ENCODE data around the gene TFB1M.
A peak's percentile ranks its signal among the peaks of the same experiment; 100 is the strongest.
"Not testable (repeated sequence)": the region's sequence is repeated elsewhere in the genome, so short reads cannot be mapped to it uniquely, and the experiment has no call there.

TFB1M gene

GRCh38 chr6:155297669-155298068, 16.6 kb downstream of the TFB1M start:
- DNase-seq = no peak

- no peak for DNase-seq
These were observed 21.6 kb downstream of the TFB1M start for GRCh38 chr6:155292711-155293110.

GRCh38 chr6:155291291-155291690, 23.0 kb downstream of the TFB1M start:
- DNase-seq = no peak

GRCh38 chr6:155290491-155290890, 23.8 kb downstream of the TFB1M start:
- no peak for DNase-seq

- no peak for DNase-seq
These were observed 26.5 kb downstream of the TFB1M start for GRCh38 chr6:155287762-155288161.

- DNase-seq = no peak
These were observed 29.5 kb downstream of the TFB1M start for GRCh38 chr6:155284775-155285174.

- no peak for DNase-seq
These were observed 35.8 kb downstream of the TFB1M start for GRCh38 chr6:155278319-155279049.

- no peak for DNase-seq
These were observed 37.6 kb downstream of the TFB1M start for GRCh38 chr6:155276638-155277037.

GRCh38 chr6:155275808-155276480, 38.3 kb downstream of the TFB1M start:
- DNase-seq = no peak

- DNase-seq = no peak
These were observed 39.8 kb downstream of the TFB1M start for GRCh38 chr6:155274533-155274932.

GRCh38 chr6:155274106-155274505, 40.2 kb downstream of the TFB1M start:
- no peak for DNase-seq

- DNase-seq = no peak
These were observed 40.9 kb downstream of the TFB1M start for GRCh38 chr6:155273431-155273830.

- no peak for DNase-seq
These were observed 41.7 kb downstream of the TFB1M start for GRCh38 chr6:155272353-155273232.

GRCh38 chr6:155271145-155271544, 43.1 kb downstream of the TFB1M start:
- DNase-seq = no peak

- DNase-seq = peak; percentile 26
These were observed 43.7 kb downstream of the TFB1M start for GRCh38 chr6:155270561-155271091.

- no peak for DNase-seq
These were observed 44.5 kb downstream of the TFB1M start for GRCh38 chr6:155269765-155270164.

GRCh38 chr6:155268088-155268867, 46.0 kb downstream of the TFB1M start:
- DNase-seq = not testable (repeated sequence)

- DNase-seq = no peak
These were observed 46.9 kb downstream of the TFB1M start for GRCh38 chr6:155267411-155267810.

GRCh38 chr6:155265843-155266535, 48.3 kb downstream of the TFB1M start:
- DNase-seq = no peak

- no peak for DNase-seq
These were observed 49.5 kb downstream of the TFB1M start for GRCh38 chr6:155264693-155265320.

GRCh38 chr6:155263373-155264063, 50.8 kb downstream of the TFB1M start, which contains the start of gene CLDN20:
Gene CLDN20, plus strand, starts transcription at chr6:155264013. Its CDS starts 11,707 bp downstream, at chr6:155275720.
- DNase-seq = no peak
